OCI-LY3 (cell line): ENCODE results near the gene HDAC4.

Source experiments
- CTCF ChIP-seq: fragments of 200-600, 300-600 bp; sonication (generic); IDR thresholded peaks from 2 replicates; pipeline ENCODE4 v1.5.1; 2014; ENCODE audit warnings: antibody characterized with exemption, low read length, low read depth
- EZH2phosphoT487 ChIP-seq: fragments of 200-600 bp; shearing (Covaris generic); IDR thresholded peaks from 2 replicates; pipeline ENCODE4 v1.6.1; 2018; ENCODE audit warnings: antibody characterized with exemption, mixed run types, low read depth

- TF ChIP-seq CTCF (no peak), EZH2phosphoT487 (no peak)
These were observed 130.9 kb downstream of the HDAC4 start for GRCh38 chr2:239269916-239270315.
